ENCODE data around the gene PRPF19.

The PRPF19 gene

GRCh38 chr11:60872961-60873524, 33.3 kb downstream of the PRPF19 start:
- Histone ChIP-seq H3K4me1 (ENCODE audit: control insufficient read depth, low read depth, low read length) (no peaks in the 10 kb centered on the region), H3K4me3 (ENCODE audit: low read length) (no peak overlapping the region), H3K36me3 (ENCODE audit: control insufficient read depth, insufficient read depth, low read length) (no peaks in the 10 kb centered on the region), H2BK120ac (ENCODE audit: low read depth, low read length) (no peak overlapping the region), H3K4ac (ENCODE audit: low read depth, low read length) (no peak overlapping the region), H3K9ac (ENCODE audit: low read length) (no peak overlapping the region), H3K27me3 (ENCODE audit: insufficient read depth, low read length, poor library complexity) (no peaks in the 10 kb centered on the region), H4K8ac (ENCODE audit: low read depth, low read length) (no peak overlapping the region), H3K4me2 (ENCODE audit: low read length) (no peak overlapping the region), H2BK15ac (replicated peaks; ENCODE audit: low read depth) (no peak overlapping the region), H4K5ac (ENCODE audit: low read length) (no peak overlapping the region), H3K79me1 (ENCODE audit: low read length) (no peaks in the 10 kb centered on the region), H3K27ac (ENCODE audit: low read depth, low read length) (no peak overlapping the region), H3K56ac (ENCODE audit: low read length) (no peak overlapping the region), H3K79me2 (ENCODE audit: control insufficient read depth, insufficient read depth, low read length) (no peaks in the 10 kb centered on the region), H2AK5ac (ENCODE audit: low read length) (no peak overlapping the region), H3K18ac (ENCODE audit: low read length) (no peak overlapping the region), H2BK5ac (ENCODE audit: low read length) (no peak overlapping the region), H3K23ac (ENCODE audit: low read length) (no peak overlapping the region)
- no CpG with 5 or more reads among the region's 16 CpGs for WGBS (ENCODE audit: extremely low coverage, insufficient coverage, low lambda C conversion rate)
- peak; percentile 83 for DNase-seq

- Histone ChIP-seq H4K8ac (ENCODE audit: low read depth, low read length) (no peak overlapping the region), H3K4ac (ENCODE audit: low read depth, low read length) (no peak overlapping the region), H3K23ac (ENCODE audit: low read length) (no peak overlapping the region), H2AK5ac (ENCODE audit: low read length) (no peak overlapping the region), H3K27ac (ENCODE audit: low read depth, low read length) (no peak overlapping the region), H4K5ac (ENCODE audit: low read length) (no peak overlapping the region), H3K79me1 (ENCODE audit: low read length) (no peaks in the 10 kb centered on the region), H3K9ac (ENCODE audit: low read length) (no peak overlapping the region), H2BK15ac (replicated peaks; ENCODE audit: low read depth) (no peak overlapping the region), H2BK5ac (ENCODE audit: low read length) (no peak overlapping the region), H3K4me3 (ENCODE audit: low read length) (no peak overlapping the region), H3K36me3 (ENCODE audit: control insufficient read depth, insufficient read depth, low read length) (no peaks in the 10 kb centered on the region), H3K4me2 (ENCODE audit: low read length) (no peak overlapping the region), H3K27me3 (ENCODE audit: insufficient read depth, low read length, poor library complexity) (no peaks in the 10 kb centered on the region), H3K18ac (ENCODE audit: low read length) (no peak overlapping the region), H3K79me2 (ENCODE audit: control insufficient read depth, insufficient read depth, low read length) (no peaks in the 10 kb centered on the region), H3K4me1 (ENCODE audit: control insufficient read depth, low read depth, low read length) (no peaks in the 10 kb centered on the region), H3K56ac (ENCODE audit: low read length) (no peak overlapping the region), H2BK120ac (ENCODE audit: low read depth, low read length) (no peak overlapping the region)
- no CpG with 5 or more reads among the region's 6 CpGs for WGBS (ENCODE audit: extremely low coverage, insufficient coverage, low lambda C conversion rate)
- DNase-seq = no peak
Measured at GRCh38 chr11:60872124-60872960, 34.0 kb downstream of the PRPF19 start.

- H2BK5ac ChIP-seq (ENCODE audit: low read length) = no peak overlapping the region
- no peak overlapping the region for H4K5ac ChIP-seq (ENCODE audit: low read length)
- no peaks in the 10 kb centered on the region for H3K79me1 ChIP-seq (ENCODE audit: low read length)
- no peak overlapping the region for H3K18ac ChIP-seq (ENCODE audit: low read length)
- no peak overlapping the region for H3K9ac ChIP-seq (ENCODE audit: low read length)
- no peak overlapping the region for H2BK15ac ChIP-seq (replicated peaks; ENCODE audit: low read depth)
- H3K23ac ChIP-seq (ENCODE audit: low read length) = no peak overlapping the region
- no peak overlapping the region for H2AK5ac ChIP-seq (ENCODE audit: low read length)
- H3K4ac ChIP-seq (ENCODE audit: low read depth, low read length) = no peak overlapping the region
- H3K4me2 ChIP-seq (ENCODE audit: low read length) = no peak overlapping the region
- no peak overlapping the region for H3K56ac ChIP-seq (ENCODE audit: low read length)
- H3K27ac ChIP-seq (ENCODE audit: low read depth, low read length) = no peak overlapping the region
- no peak for DNase-seq
- no peak overlapping the region for H4K8ac ChIP-seq (ENCODE audit: low read depth, low read length)
- no peaks in the 10 kb centered on the region for H3K4me1 ChIP-seq (ENCODE audit: control insufficient read depth, low read depth, low read length)
- no peak overlapping the region for H3K4me3 ChIP-seq (ENCODE audit: low read length)
- no peaks in the 10 kb centered on the region for H3K79me2 ChIP-seq (ENCODE audit: control insufficient read depth, insufficient read depth, low read length)
- H3K36me3 ChIP-seq (ENCODE audit: control insufficient read depth, insufficient read depth, low read length) = no peaks in the 10 kb centered on the region
- no peaks in the 10 kb centered on the region for H3K27me3 ChIP-seq (ENCODE audit: insufficient read depth, low read length, poor library complexity)
- no CpG with 5 or more reads among the region's 7 CpGs for WGBS (ENCODE audit: extremely low coverage, insufficient coverage, low lambda C conversion rate)
- no peak overlapping the region for H2BK120ac ChIP-seq (ENCODE audit: low read depth, low read length)
Measured at GRCh38 chr11:60871378-60872061, 34.9 kb downstream of the PRPF19 start.

GRCh38 chr11:60870733-60871377, 35.5 kb downstream of the PRPF19 start:
- Histone ChIP-seq H3K56ac (ENCODE audit: low read length) (no peak overlapping the region), H3K27me3 (ENCODE audit: insufficient read depth, low read length, poor library complexity) (no peaks in the 10 kb centered on the region), H4K5ac (ENCODE audit: low read length) (no peak overlapping the region), H4K8ac (ENCODE audit: low read depth, low read length) (no peak overlapping the region), H3K27ac (ENCODE audit: low read depth, low read length) (no peak overlapping the region), H2AK5ac (ENCODE audit: low read length) (no peak overlapping the region), H3K4me1 (ENCODE audit: control insufficient read depth, low read depth, low read length) (no peaks in the 10 kb centered on the region), H2BK15ac (replicated peaks; ENCODE audit: low read depth) (no peak overlapping the region), H3K4ac (ENCODE audit: low read depth, low read length) (no peak overlapping the region), H3K79me2 (ENCODE audit: control insufficient read depth, insufficient read depth, low read length) (no peaks in the 10 kb centered on the region), H3K4me2 (ENCODE audit: low read length) (no peak overlapping the region), H3K9ac (ENCODE audit: low read length) (no peak overlapping the region), H3K79me1 (ENCODE audit: low read length) (no peaks in the 10 kb centered on the region), H3K18ac (ENCODE audit: low read length) (no peak overlapping the region), H2BK5ac (ENCODE audit: low read length) (no peak overlapping the region), H3K36me3 (ENCODE audit: control insufficient read depth, insufficient read depth, low read length) (no peaks in the 10 kb centered on the region), H3K23ac (ENCODE audit: low read length) (no peak overlapping the region), H3K4me3 (ENCODE audit: low read length) (no peak overlapping the region), H2BK120ac (ENCODE audit: low read depth, low read length) (no peak overlapping the region)
- no peak for DNase-seq
- WGBS (ENCODE audit: extremely low coverage, insufficient coverage, low lambda C conversion rate) = no CpG with 5 or more reads among the region's 13 CpGs

- Histone ChIP-seq H3K4me3 (ENCODE audit: low read length) (no peak overlapping the region), H3K79me1 (ENCODE audit: low read length) (no peaks in the 10 kb centered on the region), H3K23ac (ENCODE audit: low read length) (no peak overlapping the region), H3K9ac (ENCODE audit: low read length) (no peak overlapping the region), H4K5ac (ENCODE audit: low read length) (no peak overlapping the region), H2BK120ac (ENCODE audit: low read depth, low read length) (no peak overlapping the region), H3K27me3 (ENCODE audit: insufficient read depth, low read length, poor library complexity) (no peaks in the 10 kb centered on the region), H3K4me1 (ENCODE audit: control insufficient read depth, low read depth, low read length) (no peaks in the 10 kb centered on the region), H3K18ac (ENCODE audit: low read length) (no peak overlapping the region), H3K4me2 (ENCODE audit: low read length) (no peak overlapping the region), H3K27ac (ENCODE audit: low read depth, low read length) (no peak overlapping the region), H2BK5ac (ENCODE audit: low read length) (no peak overlapping the region), H3K36me3 (ENCODE audit: control insufficient read depth, insufficient read depth, low read length) (no peaks in the 10 kb centered on the region), H3K56ac (ENCODE audit: low read length) (no peak overlapping the region), H2BK15ac (replicated peaks; ENCODE audit: low read depth) (no peak overlapping the region), H3K79me2 (ENCODE audit: control insufficient read depth, insufficient read depth, low read length) (no peaks in the 10 kb centered on the region), H2AK5ac (ENCODE audit: low read length) (no peak overlapping the region), H4K8ac (ENCODE audit: low read depth, low read length) (no peak overlapping the region), H3K4ac (ENCODE audit: low read depth, low read length) (no peak overlapping the region)
- DNase-seq = peak; percentile 74
- WGBS (ENCODE audit: extremely low coverage, insufficient coverage, low lambda C conversion rate) = no CpG with 5 or more reads among the region's 3 CpGs
Measured at GRCh38 chr11:60870276-60870675, 36.1 kb downstream of the PRPF19 start.
